IMR-90 (cell line): Measurements from ENCODE around the gene IFNA4.
A peak's percentile ranks its signal among the peaks of the same experiment; 100 is the strongest.
"Not testable (repeated sequence)": the region's sequence is repeated elsewhere in the genome, so short reads cannot be mapped to it uniquely, and the experiment has no call there.

Experiments
- CEBPB ChIP-seq: IDR thresholded peaks from 2 replicates; pipeline ENCODE4 v1.6.1; 2012; ENCODE audit warnings: low read depth, low read length, improper control_type of control experiment
- MAZ ChIP-seq: IDR thresholded peaks from 2 replicates; pipeline ENCODE4 v1.6.1; 2012; ENCODE audit warnings: low read depth, mild to moderate bottlenecking, low read length, improper control_type of control experiment, moderate library complexity, borderline replicate concordance
- TF ChIP-seq, protein P1 (sequence below): conservative IDR thresholded peaks from 2 replicates; pipeline ENCODE4 v1.5.1; 2012; ENCODE audit warnings: mild to moderate bottlenecking, low read depth, low read length, improper control_type of control experiment
- TF ChIP-seq, protein P2 (sequence below): fragments of 150-350 bp; IDR thresholded peaks from 2 replicates; pipeline ENCODE4 v1.6.1; 2017; ENCODE audit warnings: mild to moderate bottlenecking, antibody characterized with exemption, low read length, low read depth

DNA sequence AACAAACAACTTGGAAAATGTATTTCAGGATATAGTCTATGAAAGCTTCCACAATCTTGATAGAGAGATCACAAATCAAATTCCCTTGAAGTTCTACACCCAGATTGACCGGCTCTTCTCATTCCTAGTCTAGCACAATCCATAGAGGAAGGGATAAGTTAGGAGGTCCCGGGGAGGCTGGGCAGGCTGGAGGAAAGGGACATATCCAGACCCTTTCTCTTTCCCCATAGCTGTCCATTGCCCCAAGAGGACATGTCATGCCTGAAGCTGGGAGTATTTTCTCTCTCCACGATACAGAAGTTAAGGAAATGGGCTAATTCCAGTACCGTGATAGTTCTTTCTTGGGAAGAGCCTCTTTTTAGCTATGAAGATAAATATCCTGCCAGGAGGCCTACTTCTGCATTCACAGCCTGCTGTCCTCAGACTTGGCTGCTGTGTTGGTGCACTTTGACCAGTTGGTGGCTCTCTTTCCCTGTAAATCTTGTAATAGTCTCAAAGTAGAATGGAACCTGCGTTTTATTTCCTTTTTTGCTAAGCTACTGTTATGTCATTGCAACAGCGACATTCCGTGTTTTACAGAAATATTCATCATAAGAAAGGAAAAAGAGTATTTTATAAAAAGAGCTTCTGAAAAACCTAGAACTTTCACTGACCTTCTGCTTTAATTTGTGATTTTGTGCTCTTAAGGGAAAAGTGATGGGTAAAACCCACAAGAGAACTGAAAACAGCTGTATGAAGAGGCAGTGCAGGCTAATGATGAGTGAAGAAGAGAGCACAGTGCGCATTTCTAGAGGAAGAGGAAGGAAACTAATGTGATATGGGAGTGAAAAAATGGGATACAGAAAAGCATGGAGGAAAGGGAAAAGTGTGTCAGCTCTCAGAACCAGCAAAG, 48.3 kb upstream of the IFNA4 start:
- TF ChIP-seq, protein P1, sequence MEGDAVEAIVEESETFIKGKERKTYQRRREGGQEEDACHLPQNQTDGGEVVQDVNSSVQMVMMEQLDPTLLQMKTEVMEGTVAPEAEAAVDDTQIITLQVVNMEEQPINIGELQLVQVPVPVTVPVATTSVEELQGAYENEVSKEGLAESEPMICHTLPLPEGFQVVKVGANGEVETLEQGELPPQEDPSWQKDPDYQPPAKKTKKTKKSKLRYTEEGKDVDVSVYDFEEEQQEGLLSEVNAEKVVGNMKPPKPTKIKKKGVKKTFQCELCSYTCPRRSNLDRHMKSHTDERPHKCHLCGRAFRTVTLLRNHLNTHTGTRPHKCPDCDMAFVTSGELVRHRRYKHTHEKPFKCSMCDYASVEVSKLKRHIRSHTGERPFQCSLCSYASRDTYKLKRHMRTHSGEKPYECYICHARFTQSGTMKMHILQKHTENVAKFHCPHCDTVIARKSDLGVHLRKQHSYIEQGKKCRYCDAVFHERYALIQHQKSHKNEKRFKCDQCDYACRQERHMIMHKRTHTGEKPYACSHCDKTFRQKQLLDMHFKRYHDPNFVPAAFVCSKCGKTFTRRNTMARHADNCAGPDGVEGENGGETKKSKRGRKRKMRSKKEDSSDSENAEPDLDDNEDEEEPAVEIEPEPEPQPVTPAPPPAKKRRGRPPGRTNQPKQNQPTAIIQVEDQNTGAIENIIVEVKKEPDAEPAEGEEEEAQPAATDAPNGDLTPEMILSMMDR: peak; percentile 52
- TF ChIP-seq CEBPB, MAZ: not testable (repeated sequence)
- TF ChIP-seq, protein P2, sequence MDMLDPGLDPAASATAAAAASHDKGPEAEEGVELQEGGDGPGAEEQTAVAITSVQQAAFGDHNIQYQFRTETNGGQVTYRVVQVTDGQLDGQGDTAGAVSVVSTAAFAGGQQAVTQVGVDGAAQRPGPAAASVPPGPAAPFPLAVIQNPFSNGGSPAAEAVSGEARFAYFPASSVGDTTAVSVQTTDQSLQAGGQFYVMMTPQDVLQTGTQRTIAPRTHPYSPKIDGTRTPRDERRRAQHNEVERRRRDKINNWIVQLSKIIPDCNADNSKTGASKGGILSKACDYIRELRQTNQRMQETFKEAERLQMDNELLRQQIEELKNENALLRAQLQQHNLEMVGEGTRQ: not testable (repeated sequence)
